Measurements from ENCODE around the gene GSE1.

Gene GSE1

DNA sequence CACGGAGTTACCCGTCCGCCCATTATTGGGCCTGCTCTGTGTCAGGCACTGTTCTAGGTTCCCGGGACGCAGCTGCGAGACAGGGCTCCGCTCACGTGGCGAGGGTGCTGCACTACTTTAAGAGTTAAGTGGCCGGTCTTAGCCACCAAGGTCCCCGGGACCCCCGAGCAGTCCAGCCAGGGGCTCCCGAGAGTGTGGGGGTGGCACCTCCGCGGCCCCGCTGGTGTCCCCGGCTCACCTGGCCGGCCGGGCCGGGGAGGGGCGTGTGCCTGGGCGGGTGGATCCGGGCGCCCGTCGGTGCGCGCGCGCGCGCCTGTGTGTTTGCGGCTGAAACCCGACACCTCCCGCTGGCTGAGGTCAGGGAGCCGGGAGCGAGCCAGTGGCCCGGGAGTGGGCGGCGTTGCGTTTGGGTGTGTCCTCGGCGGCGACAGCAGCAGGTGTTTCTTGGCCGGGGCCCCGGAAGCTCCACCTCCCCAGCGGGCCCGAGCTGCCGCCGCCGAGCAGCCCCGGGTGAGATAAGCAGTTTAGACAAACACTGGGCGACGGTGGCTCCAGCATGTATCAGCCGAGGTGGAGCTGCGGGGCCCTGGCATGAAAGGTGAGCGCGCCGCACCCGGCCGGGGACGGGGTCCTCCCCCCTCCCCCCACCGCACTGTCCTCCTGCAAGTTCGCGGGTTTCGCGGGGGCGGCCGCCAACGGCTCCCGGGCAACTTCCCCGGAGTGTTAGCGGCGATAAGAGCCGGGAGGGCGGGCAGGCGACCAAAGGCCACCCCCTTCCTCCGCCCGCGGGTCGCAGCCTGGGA is at the start of gene GSE1:
TSS of gene GSE1 (plus strand) at position 522 of the 803 bp plus-strand sequence. CDS start at position 592, 70 bp downstream.
- peak; percentile 73 for DNase-seq

DNA sequence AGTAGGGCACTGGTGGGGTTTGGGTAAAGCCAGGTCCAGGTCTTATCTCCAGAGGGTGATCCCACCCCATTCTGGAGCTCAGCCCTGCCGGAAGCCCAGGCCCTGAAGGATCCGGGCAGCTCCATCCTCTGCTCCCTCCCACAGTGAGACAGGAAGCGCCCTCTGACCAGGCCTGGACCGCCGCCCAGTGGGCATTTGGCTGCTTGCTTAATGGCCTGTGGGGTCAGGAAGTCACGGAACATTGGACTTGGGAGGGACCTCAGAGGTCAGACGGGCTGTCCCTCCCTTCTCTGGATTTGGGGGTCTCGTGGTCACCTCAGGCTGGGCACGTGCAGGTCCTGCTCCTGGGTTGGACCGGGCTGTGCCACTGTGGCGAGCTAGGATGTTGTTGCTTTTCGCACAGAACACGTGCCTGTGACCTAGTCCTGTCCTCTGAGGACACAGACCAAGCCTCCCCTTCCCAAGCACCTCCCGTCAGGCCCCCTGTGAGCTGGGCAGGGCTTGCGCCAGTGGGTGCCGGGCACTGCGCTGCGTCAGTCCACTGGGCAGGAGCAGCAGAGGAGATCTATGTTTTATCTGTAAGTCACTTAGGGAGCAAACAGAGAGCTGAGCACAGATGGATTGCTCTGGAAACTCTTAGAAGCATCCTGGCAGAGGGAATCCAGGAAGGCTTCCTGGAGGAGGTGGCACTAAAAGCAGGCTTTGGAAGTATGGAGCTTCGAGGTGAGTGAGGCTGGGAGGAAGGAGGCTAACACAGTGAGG is 49.4 kb upstream of the GSE1 start:
- no peak for DNase-seq

DNA sequence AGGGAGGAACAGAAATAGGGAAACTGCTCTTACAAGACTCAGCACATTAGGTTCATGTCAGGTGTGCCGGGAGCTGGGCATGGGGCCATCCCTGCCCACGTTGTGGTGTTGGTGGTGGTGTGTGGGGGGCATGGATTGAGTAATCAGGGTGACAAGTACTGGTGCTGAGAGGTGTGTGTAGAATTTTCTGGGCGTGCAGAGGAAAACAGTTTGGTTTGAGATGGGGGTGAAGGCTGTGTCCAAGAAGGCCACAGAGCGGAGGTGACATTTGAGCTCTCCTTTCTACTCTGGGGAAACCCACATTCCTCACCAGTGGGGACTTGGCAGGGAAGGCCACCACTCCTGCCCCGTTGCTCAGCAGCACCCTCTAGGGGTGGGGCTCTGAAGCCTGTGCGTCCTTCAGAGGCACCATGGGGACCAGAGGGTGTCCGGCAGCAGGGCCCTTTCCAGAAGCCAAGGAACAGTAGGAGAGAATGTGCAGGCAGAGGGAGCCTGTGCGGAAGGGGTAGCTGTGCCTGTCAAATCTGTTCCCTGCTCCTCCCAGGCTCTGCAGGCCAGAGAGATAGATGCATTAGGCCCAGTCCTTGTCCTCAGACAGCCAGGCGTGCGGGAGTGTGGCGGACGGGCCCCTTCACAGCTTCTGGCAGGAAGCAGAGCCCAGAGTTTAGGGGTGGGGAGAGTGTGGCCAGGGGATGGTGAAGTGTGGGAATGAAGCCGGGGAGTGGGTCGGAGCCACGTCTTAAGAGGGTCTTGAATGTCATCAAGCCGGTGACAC is 48.7 kb upstream of the GSE1 start:
- DNase-seq = peak; percentile 38

GRCh38 chr16:85565340-85565739 is 47.8 kb upstream of the GSE1 start:
- DNase-seq = no peak

GRCh38 chr16:85565801-85566526 is 47.2 kb upstream of the GSE1 start:
- DNase-seq = no peak

DNA sequence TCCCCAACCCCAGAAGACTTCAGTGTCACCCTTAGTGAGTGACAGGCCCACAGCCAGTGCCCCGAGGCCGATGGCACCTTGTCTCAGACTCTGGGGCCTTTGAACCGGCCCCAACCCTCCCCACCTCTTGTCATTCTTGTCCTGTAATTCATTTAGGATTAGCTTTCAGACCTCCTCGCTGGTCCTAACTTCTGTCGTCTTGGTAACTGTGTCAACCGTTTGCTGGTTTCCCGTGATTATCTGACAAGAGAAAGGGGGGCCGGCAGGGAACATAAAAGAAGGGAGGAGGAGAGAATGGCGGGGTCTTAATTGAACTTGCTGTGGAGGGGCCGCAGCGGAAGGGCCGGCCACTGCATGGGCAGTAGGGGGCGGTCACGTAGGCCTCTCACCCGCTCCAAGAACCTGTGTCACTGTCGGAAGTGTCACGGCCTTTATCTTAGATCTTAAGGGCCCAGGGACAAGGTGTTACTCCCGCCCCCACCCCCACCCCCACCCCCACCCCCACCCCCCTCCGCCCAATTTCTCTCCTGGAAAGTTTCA is 46.5 kb upstream of the GSE1 start:
- no peak for DNase-seq

GRCh38 chr16:85567101-85567866 is 45.8 kb upstream of the GSE1 start:
- DNase-seq = no peak

DNA sequence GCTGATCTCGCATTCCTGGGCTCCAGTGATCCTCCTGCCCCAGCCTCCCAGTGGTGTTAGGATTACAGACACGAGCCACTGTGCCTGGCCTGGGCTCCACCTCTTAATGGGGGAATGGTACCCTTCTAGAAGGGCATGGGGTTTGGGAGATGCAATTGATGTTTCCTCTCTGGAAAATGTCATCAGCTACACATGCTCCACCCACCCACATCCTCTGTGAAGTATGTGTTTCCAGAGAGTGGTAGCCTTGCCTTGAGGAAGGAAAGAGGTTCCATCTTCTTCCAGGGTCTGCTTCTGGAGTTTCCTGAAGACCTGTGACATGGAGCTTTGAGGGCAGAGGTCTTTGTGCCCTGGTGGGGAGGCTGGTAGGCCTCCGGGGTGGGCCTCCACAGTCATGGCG is 45.2 kb upstream of the GSE1 start:
- DNase-seq = no peak

- DNase-seq = no peak
Observed at GRCh38 chr16:85568519-85568918, 44.6 kb upstream of the GSE1 start.

- DNase-seq = no peak
Observed at GRCh38 chr16:85569039-85569614, 44.0 kb upstream of the GSE1 start.

- peak; percentile 56 for DNase-seq
Observed at GRCh38 chr16:85569615-85570212, 43.4 kb upstream of the GSE1 start.

- peak; percentile 31 for DNase-seq
Observed at GRCh38 chr16:85570213-85570734, 42.8 kb upstream of the GSE1 start.

GRCh38 chr16:85570735-85571562 is 42.2 kb upstream of the GSE1 start:
- peak; percentile 74 for DNase-seq

GRCh38 chr16:85571563-85571812 is 41.6 kb upstream of the GSE1 start:
- no peak for DNase-seq

- no peak for DNase-seq
Observed at GRCh38 chr16:85571813-85572619, 41.1 kb upstream of the GSE1 start.

- DNase-seq = no peak
Observed at GRCh38 chr16:85573045-85573695, 40.0 kb upstream of the GSE1 start.

GRCh38 chr16:85573696-85574641 is 39.2 kb upstream of the GSE1 start:
- DNase-seq = no peak
